ENCODE data around the gene GDI2.

DNA sequence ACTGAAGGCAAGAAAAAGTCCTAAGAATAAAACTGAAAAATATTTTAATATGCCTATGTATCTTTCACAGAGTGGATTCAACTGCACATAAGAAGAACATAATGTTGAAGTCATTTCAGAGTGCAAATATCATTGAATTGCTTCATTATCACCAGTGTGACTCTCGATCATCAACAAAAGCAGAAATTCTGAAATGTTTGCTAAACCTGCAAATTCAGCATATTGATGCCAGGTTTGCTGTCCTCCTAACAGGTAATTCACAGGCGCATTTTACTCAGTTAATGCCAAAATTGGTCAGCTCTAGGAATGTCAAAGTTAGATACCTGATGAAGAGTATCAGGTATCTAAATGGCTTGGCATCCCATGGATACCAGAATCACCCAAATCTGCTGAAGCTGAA is 52.0 kb downstream of the GDI2 start:
- TF ChIP-seq, protein P1, sequence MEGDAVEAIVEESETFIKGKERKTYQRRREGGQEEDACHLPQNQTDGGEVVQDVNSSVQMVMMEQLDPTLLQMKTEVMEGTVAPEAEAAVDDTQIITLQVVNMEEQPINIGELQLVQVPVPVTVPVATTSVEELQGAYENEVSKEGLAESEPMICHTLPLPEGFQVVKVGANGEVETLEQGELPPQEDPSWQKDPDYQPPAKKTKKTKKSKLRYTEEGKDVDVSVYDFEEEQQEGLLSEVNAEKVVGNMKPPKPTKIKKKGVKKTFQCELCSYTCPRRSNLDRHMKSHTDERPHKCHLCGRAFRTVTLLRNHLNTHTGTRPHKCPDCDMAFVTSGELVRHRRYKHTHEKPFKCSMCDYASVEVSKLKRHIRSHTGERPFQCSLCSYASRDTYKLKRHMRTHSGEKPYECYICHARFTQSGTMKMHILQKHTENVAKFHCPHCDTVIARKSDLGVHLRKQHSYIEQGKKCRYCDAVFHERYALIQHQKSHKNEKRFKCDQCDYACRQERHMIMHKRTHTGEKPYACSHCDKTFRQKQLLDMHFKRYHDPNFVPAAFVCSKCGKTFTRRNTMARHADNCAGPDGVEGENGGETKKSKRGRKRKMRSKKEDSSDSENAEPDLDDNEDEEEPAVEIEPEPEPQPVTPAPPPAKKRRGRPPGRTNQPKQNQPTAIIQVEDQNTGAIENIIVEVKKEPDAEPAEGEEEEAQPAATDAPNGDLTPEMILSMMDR (conservative IDR thresholded peaks at IDR 0.05; ENCODE audit: low read depth, low read length) = no peak
- no peak for TF ChIP-seq EZH2 (IDR thresholded peaks at IDR 0.05; ENCODE audit: borderline replicate concordance, low read depth, low read length, poor library complexity, severe bottlenecking)

All from A673 (cell line).